NB4 (cell line): ENCODE data around the gene SPNS2.

Experiments used
- DNase-seq: peaks from one replicate; pipeline ENCODE4 v3.0.0; 2010; ENCODE audit warnings: low read depth
- H3K4me3 ChIP-seq: one replicate; pipeline ENCODE4 v1.5.1; 2011; ENCODE audit warnings: mild to moderate bottlenecking, low read depth, low read length, moderate library complexity
- MYC ChIP-seq: IDR thresholded peaks from 2 replicates; pipeline ENCODE4 v1.6.1; 2011; ENCODE audit warnings: low read depth, low read length
- POLR2A ChIP-seq: IDR thresholded peaks from 2 replicates; pipeline ENCODE4 v1.6.1; 2011; ENCODE audit warnings: mild to moderate bottlenecking; ENCODE audit not compliant: insufficient read length; ENCODE audit errors: extremely low read depth
- TF ChIP-seq, protein P1 (sequence below): IDR thresholded peaks from one replicate; pipeline ENCODE4 v1.5.1; 2012; ENCODE audit warnings: low read depth, low read length
- TF ChIP-seq, protein P2 (sequence below): IDR thresholded peaks from 2 replicates; pipeline ENCODE4 v1.6.1; 2011; ENCODE audit warnings: low read depth, low read length

SPNS2 gene

DNA sequence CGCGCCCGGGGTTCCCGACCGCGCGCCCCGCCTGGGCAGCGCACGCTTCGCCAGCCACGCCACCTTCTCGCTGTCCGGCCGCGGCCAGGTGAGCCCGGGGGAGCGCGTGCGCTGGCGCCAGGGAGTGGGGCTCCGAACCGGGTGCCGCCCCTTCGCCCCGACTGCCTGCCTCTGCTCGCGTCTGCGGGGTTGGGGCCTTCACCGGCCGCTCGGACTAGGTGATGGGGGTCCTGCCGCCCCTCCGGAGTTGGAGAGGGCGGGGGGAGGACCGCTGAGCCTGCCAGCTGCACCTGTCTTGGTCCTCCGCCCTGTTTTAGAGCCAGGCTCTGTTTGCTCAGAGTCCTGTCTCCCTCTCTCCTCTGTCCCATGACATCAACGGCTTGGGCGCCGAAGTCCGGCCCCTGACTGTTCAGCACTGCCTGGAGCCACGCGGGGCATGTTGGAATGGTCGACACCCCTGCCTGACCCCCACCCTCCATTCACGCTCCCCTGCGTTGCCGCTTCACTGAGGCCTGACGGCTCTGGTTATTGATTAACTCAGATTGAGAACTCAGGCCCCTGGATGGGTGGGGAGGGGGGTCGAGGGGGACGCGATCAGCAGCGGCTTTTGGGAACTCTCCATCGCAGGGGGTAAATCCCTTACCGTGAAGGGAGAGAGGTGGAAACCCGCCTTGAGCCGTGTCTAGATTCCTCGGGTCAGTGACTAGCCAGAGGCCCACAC is 86.4 kb downstream of the SPNS2 start:
- no peak for DNase-seq
- no peak overlapping the region for H3K4me3 ChIP-seq
- TF ChIP-seq, protein P1, sequence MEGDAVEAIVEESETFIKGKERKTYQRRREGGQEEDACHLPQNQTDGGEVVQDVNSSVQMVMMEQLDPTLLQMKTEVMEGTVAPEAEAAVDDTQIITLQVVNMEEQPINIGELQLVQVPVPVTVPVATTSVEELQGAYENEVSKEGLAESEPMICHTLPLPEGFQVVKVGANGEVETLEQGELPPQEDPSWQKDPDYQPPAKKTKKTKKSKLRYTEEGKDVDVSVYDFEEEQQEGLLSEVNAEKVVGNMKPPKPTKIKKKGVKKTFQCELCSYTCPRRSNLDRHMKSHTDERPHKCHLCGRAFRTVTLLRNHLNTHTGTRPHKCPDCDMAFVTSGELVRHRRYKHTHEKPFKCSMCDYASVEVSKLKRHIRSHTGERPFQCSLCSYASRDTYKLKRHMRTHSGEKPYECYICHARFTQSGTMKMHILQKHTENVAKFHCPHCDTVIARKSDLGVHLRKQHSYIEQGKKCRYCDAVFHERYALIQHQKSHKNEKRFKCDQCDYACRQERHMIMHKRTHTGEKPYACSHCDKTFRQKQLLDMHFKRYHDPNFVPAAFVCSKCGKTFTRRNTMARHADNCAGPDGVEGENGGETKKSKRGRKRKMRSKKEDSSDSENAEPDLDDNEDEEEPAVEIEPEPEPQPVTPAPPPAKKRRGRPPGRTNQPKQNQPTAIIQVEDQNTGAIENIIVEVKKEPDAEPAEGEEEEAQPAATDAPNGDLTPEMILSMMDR = no peak
- TF ChIP-seq POLR2A (no peak), MYC (no peak)
- TF ChIP-seq, protein P2, sequence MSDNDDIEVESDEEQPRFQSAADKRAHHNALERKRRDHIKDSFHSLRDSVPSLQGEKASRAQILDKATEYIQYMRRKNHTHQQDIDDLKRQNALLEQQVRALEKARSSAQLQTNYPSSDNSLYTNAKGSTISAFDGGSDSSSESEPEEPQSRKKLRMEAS = no peak

DNA sequence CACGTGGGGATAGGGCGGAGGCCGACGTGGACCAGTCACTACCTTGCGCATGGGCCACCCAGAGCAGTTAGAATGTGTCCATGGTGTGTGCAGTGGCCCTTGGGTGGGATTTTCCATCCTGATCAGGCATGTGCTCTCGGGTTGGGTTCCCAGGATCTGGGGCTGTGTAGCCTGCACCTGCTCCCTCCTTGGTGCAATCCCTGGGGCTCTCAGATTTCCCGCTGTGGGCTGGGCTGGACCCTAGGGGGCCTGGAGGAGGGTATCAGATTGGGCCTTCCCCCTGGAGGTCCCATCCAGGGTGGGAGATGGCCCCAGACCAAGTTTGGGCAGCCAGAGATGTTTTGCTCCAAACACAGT is 86.9 kb downstream of the SPNS2 start:
- TF ChIP-seq MYC (no peak), POLR2A (no peak)
- TF ChIP-seq, protein P1 = no peak
- TF ChIP-seq, protein P2 = no peak
- no peak overlapping the region for H3K4me3 ChIP-seq
- no peak for DNase-seq

DNA sequence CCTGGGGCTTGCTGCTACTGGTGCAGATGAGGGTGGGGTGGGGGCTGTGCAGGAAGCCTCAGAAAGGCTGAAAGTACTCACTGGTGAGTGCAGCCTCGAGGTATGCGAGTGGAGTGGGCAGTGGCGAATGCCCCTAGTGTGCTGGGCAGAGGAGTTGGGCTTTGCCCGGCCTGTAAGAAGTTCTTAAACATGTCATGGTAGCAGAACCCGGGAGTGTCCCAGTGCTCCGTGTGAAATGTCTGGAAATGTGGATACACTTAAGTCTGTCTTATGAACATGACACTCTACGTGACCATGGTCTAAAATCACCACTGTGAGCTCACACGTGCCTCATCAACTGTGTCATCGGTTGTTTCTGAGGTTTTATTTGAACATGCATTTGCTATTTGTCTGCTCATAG is 87.4 kb downstream of the SPNS2 start:
- TF ChIP-seq, protein P1 = no peak
- TF ChIP-seq MYC (no peak), POLR2A (no peak)
- TF ChIP-seq, protein P2 = no peak
- no peak overlapping the region for H3K4me3 ChIP-seq
- DNase-seq = no peak

DNA sequence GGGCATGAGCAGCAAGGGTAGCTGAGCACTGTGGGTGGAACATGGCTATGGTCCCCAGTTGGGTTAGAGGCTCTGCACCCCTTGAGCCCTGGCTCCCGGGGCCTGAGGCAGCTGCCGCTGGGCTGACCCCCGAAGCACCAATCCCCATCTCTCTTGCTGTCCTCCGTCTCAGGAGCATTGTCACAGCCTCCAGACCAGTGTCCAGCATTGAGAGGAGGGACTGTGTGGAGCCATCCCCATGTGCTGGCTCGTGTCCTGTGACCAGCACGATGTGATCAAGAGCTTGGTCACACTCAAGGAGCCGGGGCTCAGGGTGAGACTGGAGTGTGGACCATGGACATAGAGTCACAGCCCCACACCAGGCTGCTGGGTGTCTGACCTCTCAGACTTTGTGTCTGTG is 88.5 kb downstream of the SPNS2 start:
- TF ChIP-seq, protein P1 = no peak
- TF ChIP-seq, protein P2 = no peak
- TF ChIP-seq MYC = no peak
- TF ChIP-seq POLR2A = no peak
- H3K4me3 ChIP-seq = no peak overlapping the region
- no peak for DNase-seq

DNA sequence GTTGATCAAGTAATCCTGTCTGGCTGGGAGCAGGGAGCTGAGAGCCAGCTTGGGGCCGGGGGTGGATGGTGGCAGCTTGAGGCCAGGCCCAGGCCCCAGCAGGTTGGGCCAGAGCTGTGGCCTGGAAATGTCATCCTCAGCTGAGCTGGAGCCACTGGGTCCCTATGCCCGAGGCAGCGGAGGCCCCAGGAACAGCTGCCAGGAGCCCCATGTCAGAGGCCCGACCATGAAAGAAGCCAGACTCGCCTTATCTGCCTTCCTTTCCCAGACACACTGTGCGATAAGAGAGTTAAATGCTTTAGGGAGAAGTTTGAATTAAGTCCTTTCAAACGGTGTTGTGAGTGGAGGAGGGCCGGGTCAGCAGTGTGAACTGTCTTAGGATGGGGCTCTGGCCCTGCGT is 89.1 kb downstream of the SPNS2 start:
- no peak overlapping the region for H3K4me3 ChIP-seq
- DNase-seq = no peak
- no peak for TF ChIP-seq POLR2A
- TF ChIP-seq, protein P2 = no peak
- TF ChIP-seq MYC = no peak
- TF ChIP-seq, protein P1 = no peak

DNA sequence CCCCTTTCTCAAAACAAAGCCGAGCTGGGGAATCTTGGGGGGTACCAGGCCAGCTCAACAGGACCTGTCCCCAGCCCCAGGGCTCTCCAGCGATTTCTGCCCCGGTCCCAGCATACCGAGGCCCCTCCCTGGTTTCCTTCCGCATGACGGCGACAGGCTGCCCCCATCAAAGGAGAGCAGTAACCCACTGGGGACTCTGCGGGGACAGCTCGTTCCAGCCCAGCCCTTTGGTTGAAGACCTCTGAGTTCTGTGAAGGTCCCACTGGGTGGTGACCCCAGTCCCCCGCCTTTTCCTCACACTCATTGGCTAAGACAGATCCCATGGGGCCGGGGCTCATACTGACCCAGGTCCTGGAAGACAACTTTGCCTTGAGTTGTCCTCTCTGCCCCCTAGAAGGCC is 89.7 kb downstream of the SPNS2 start:
- DNase-seq = no peak
- TF ChIP-seq, protein P1 = no peak
- TF ChIP-seq, protein P2 = no peak
- TF ChIP-seq POLR2A (no peak), MYC (no peak)
- no peak overlapping the region for H3K4me3 ChIP-seq
